ENCODE results near the gene KLK7.

KLK7 gene

GRCh38 chr19:51014242-51014641 is 30.5 kb upstream of the KLK7 start:
- Histone ChIP-seq H3K79me2 (no peaks in the 10 kb centered on the region), H3K4me3 (ENCODE audit: low read depth, low read length) (no peak overlapping the region), H3K9me3 (ENCODE audit: control insufficient read depth, low read length) (no peaks in the 10 kb centered on the region), H3K27ac (no peak overlapping the region), H3K9ac (no peak overlapping the region), H3K27me3 (ENCODE audit: control insufficient read depth, insufficient read depth, low read length) (no peaks in the 10 kb centered on the region), H3K36me3 (ENCODE audit: control insufficient read depth, insufficient read depth, low read length) (no peaks in the 10 kb centered on the region), H3K4me2 (ENCODE audit: low read length) (no peak overlapping the region), H2AFZ (no peak overlapping the region), H3K4me1 (peaks cover 8% of the 10 kb centered on the region)
- TF ChIP-seq CTCF (IDR thresholded peaks at IDR 0.05) = no peak

- Histone ChIP-seq H3K9ac (no peak overlapping the region), H3K27me3 (ENCODE audit: control insufficient read depth, insufficient read depth, low read length) (no peaks in the 10 kb centered on the region), H3K9me3 (ENCODE audit: control insufficient read depth, low read length) (no peaks in the 10 kb centered on the region), H3K27ac (no peak overlapping the region), H3K4me2 (ENCODE audit: low read length) (no peak overlapping the region), H2AFZ (no peak overlapping the region), H3K36me3 (ENCODE audit: control insufficient read depth, insufficient read depth, low read length) (no peaks in the 10 kb centered on the region), H3K79me2 (no peaks in the 10 kb centered on the region), H3K4me1 (peaks cover 5% of the 10 kb centered on the region), H3K4me3 (ENCODE audit: low read depth, low read length) (no peak overlapping the region)
- TF ChIP-seq CTCF (IDR thresholded peaks at IDR 0.05) = no peak
Observed at GRCh38 chr19:51012661-51013190, 29.0 kb upstream of the KLK7 start.

GRCh38 chr19:51010066-51010795 is 26.5 kb upstream of the KLK7 start:
- Histone ChIP-seq H3K4me1 (no peaks in the 10 kb centered on the region), H3K79me2 (no peaks in the 10 kb centered on the region), H3K36me3 (ENCODE audit: control insufficient read depth, insufficient read depth, low read length) (no peaks in the 10 kb centered on the region), H2AFZ (no peak overlapping the region), H3K27ac (no peak overlapping the region), H3K4me2 (ENCODE audit: low read length) (no peak overlapping the region), H3K9me3 (ENCODE audit: control insufficient read depth, low read length) (no peaks in the 10 kb centered on the region), H3K9ac (no peak overlapping the region), H3K4me3 (ENCODE audit: low read depth, low read length) (no peak overlapping the region), H3K27me3 (ENCODE audit: control insufficient read depth, insufficient read depth, low read length) (no peaks in the 10 kb centered on the region)
- TF ChIP-seq CTCF (IDR thresholded peaks at IDR 0.05) = no peak

GRCh38 chr19:51009061-51009891 is 25.6 kb upstream of the KLK7 start:
- Histone ChIP-seq H3K9ac (no peak overlapping the region), H3K27ac (no peak overlapping the region), H3K4me2 (ENCODE audit: low read length) (no peak overlapping the region), H3K79me2 (no peaks in the 10 kb centered on the region), H3K36me3 (ENCODE audit: control insufficient read depth, insufficient read depth, low read length) (no peaks in the 10 kb centered on the region), H3K4me3 (ENCODE audit: low read depth, low read length) (no peak overlapping the region), H2AFZ (no peak overlapping the region), H3K9me3 (ENCODE audit: control insufficient read depth, low read length) (no peaks in the 10 kb centered on the region), H3K27me3 (ENCODE audit: control insufficient read depth, insufficient read depth, low read length) (no peaks in the 10 kb centered on the region), H3K4me1 (no peaks in the 10 kb centered on the region)
- TF ChIP-seq CTCF (IDR thresholded peaks at IDR 0.05) = no peak

All from parathyroid adenoma (tissue), 2 donors.